ENCODE measurements around the gene PLEKHG5.
A peak's percentile ranks its signal among the peaks of the same experiment; 100 is the strongest.

PLEKHG5 gene

DNA sequence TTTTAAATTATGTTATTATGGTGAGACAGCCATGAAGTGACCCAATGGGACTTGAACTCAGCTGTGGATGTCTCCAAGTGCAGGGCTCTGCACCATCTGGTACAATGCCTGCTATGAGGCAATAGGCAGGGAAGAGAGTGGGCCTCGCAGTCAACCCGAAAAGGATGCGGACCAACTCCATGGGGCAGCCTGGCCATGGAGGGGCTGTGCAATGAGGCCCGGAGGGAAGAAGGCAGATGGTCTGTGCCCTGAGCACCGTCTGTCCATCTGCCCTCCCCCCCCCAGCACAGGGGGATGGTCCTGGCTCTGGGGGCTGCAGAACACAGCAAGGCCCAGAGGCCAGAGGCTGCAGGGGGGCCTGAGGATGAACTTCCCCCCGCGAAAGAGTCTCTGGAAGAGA is 49.9 kb downstream of the PLEKHG5 start:
- no peaks in the 10 kb centered on the region for H3K9me3 ChIP-seq (ENCODE audit: low read length)
- H4K20me1 ChIP-seq (ENCODE audit: insufficient read depth, low read length): no peaks in the 10 kb centered on the region
- H3K4me3 ChIP-seq (ENCODE audit: low read depth, low read length, poor library complexity, severe bottlenecking): no peak overlapping the region

DNA sequence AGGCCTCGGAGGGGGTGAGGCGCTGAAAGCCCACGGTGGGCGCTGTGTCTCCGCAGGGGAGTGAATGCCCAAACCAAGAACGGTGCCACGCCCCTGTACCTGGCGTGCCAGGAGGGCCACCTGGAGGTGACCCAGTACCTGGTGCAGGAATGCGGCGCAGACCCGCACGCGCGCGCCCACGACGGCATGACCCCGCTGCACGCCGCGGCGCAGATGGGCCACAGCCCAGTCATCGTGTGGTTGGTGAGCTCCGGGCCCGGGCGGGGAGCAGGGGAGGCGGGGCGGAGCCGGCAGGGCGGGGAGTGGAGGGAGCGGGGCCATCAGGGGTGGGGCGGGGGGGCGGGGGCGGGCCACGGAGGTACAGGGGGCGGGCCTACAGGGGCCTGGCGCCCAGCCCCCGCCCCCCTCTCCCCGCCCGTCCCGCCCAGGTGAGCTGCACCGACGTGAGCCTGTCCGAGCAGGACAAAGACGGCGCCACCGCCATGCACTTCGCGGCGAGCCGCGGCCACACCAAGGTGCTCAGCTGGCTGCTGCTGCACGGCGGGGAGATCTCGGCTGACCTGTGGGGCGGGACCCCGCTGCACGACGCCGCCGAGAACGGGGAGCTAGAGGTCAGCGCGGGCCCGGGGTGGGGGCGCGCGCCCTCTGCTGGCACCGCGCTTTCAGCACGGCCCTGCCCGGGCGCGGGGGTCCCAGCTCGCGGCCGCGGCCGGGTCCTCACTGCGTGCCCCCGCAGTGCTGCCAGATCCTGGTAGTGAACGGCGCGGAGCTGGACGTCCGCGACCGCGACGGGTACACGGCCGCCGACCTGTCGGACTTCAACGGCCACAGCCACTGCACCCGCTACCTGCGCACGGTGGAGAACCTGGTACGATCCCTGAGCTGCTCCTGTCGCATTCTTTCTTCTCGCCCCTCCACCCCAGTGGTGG is 51.0 kb downstream of the PLEKHG5 start:
- Histone ChIP-seq H3K27me3 (ENCODE audit: insufficient read depth, low read length) (no peaks in the 10 kb centered on the region; the same call in 1 of the 2 replicates), H3F3A (ENCODE audit: insufficient read depth, low read length) (no peaks in the 10 kb centered on the region), H3K79me2 (ENCODE audit: insufficient read depth, low read length) (no peaks in the 10 kb centered on the region), H3K4me1 (ENCODE audit: insufficient read depth, low read length, severe bottlenecking) (no peaks in the 10 kb centered on the region), H3K9me2 (ENCODE audit: low read depth, low read length) (no peaks in the 10 kb centered on the region), H3K9ac (ENCODE audit: low read length) (no peak overlapping the region), H3K4me3 (ENCODE audit: low read depth, low read length, poor library complexity, severe bottlenecking) (peak overlapping the region; percentile 37), H3K27ac (ENCODE audit: low read depth, low read length, poor library complexity, severe bottlenecking) (no peak overlapping the region), H3K4me2 (ENCODE audit: low read length) (peak overlapping the region; percentile 53), H2AFZ (ENCODE audit: low read length) (no peak overlapping the region), H3K36me3 (ENCODE audit: insufficient read depth, low read length) (no peaks in the 10 kb centered on the region), H3K9me3 (ENCODE audit: low read length) (no peaks in the 10 kb centered on the region), H4K20me1 (ENCODE audit: insufficient read depth, low read length) (no peaks in the 10 kb centered on the region)
- TF ChIP-seq, protein P1, sequence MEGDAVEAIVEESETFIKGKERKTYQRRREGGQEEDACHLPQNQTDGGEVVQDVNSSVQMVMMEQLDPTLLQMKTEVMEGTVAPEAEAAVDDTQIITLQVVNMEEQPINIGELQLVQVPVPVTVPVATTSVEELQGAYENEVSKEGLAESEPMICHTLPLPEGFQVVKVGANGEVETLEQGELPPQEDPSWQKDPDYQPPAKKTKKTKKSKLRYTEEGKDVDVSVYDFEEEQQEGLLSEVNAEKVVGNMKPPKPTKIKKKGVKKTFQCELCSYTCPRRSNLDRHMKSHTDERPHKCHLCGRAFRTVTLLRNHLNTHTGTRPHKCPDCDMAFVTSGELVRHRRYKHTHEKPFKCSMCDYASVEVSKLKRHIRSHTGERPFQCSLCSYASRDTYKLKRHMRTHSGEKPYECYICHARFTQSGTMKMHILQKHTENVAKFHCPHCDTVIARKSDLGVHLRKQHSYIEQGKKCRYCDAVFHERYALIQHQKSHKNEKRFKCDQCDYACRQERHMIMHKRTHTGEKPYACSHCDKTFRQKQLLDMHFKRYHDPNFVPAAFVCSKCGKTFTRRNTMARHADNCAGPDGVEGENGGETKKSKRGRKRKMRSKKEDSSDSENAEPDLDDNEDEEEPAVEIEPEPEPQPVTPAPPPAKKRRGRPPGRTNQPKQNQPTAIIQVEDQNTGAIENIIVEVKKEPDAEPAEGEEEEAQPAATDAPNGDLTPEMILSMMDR (IDR thresholded peaks at IDR 0.05; ENCODE audit: low read length): peak; percentile 45
- TF ChIP-seq EZH2 (IDR thresholded peaks at IDR 0.05; ENCODE audit: borderline replicate concordance, low read length): no peak

More for the DNA sequence above, 49.9 kb downstream of the PLEKHG5 start:
- Histone ChIP-seq H3K9ac (ENCODE audit: low read length) (no peak overlapping the region), H3K27me3 (ENCODE audit: insufficient read depth, low read length) (no peaks in the 10 kb centered on the region; the same call in 1 of the 2 replicates), H3K36me3 (ENCODE audit: insufficient read depth, low read length) (no peaks in the 10 kb centered on the region), H3K4me1 (ENCODE audit: insufficient read depth, low read length, severe bottlenecking) (no peaks in the 10 kb centered on the region), H2AFZ (ENCODE audit: low read length) (no peak overlapping the region), H3F3A (ENCODE audit: insufficient read depth, low read length) (no peaks in the 10 kb centered on the region), H3K27ac (ENCODE audit: low read depth, low read length, poor library complexity, severe bottlenecking) (no peak overlapping the region), H3K9me2 (ENCODE audit: low read depth, low read length) (no peaks in the 10 kb centered on the region), H3K4me2 (ENCODE audit: low read length) (no peak overlapping the region), H3K79me2 (ENCODE audit: insufficient read depth, low read length) (no peaks in the 10 kb centered on the region)
- TF ChIP-seq, protein P1 (IDR thresholded peaks at IDR 0.05; ENCODE audit: low read length): no peak
- no peak for TF ChIP-seq EZH2 (IDR thresholded peaks at IDR 0.05; ENCODE audit: borderline replicate concordance, low read length)

DNA sequence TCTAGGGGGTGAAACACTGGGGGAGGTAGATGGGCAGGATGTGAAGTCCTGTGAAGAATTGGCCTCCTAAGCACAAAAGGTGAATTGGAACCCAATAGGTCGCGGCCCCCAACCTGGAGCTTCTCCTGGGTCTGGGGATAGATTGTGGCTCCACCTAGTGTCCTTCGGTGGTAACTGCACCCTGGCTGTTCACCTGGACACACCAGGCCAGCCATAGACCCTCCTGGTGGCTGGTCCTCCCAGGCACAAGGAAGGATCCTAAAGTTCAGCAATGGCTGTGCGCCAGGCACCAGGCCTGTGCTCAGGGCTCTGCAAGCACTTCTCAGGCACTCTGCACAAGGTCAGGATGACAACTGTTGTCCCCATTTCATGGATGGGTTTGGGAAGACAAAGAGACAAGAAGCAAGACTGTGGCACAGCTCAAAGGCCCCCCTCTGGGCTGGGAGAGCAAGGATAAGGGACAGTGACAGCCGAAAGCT is 53.4 kb downstream of the PLEKHG5 start:
- Histone ChIP-seq H2AFZ (ENCODE audit: low read length) (no peak overlapping the region), H3K4me1 (ENCODE audit: insufficient read depth, low read length, severe bottlenecking) (no peaks in the 10 kb centered on the region)

More for the DNA sequence above, 53.4 kb downstream of the PLEKHG5 start:
- H3K36me3 ChIP-seq (ENCODE audit: insufficient read depth, low read length): no peaks in the 10 kb centered on the region
- no peaks in the 10 kb centered on the region for H3K9me3 ChIP-seq (ENCODE audit: low read length)
- no peaks in the 10 kb centered on the region for H3K27me3 ChIP-seq (ENCODE audit: insufficient read depth, low read length)
- no peak for TF ChIP-seq EZH2 (IDR thresholded peaks at IDR 0.05; ENCODE audit: borderline replicate concordance, low read length)
- TF ChIP-seq, protein P1 (IDR thresholded peaks at IDR 0.05; ENCODE audit: low read length): peak; percentile 77
- no peak overlapping the region for H3K27ac ChIP-seq (ENCODE audit: low read depth, low read length, poor library complexity, severe bottlenecking)
- no peaks in the 10 kb centered on the region for H4K20me1 ChIP-seq (ENCODE audit: insufficient read depth, low read length)
- H3K79me2 ChIP-seq (ENCODE audit: insufficient read depth, low read length): no peaks in the 10 kb centered on the region
- no peaks in the 10 kb centered on the region for H3F3A ChIP-seq (ENCODE audit: insufficient read depth, low read length)
- H3K9me2 ChIP-seq (ENCODE audit: low read depth, low read length): no peaks in the 10 kb centered on the region
- H3K4me3 ChIP-seq (ENCODE audit: low read depth, low read length, poor library complexity, severe bottlenecking): no peak overlapping the region
- H3K9ac ChIP-seq (ENCODE audit: low read length): no peak overlapping the region
- H3K4me2 ChIP-seq (ENCODE audit: low read length): no peak overlapping the region
